ENCODE measurements around the gene SMAD3. TPM values are rescaled to one million over a fixed set of nuclear protein-coding genes. Genes with fewer than 3 reads are reported as not detected.

Gene SMAD3
- polyA plus RNA-seq, 1 donor from 2014 or later: 1.0 TPM

GRCh38 chr15:67100801-67101581, 35.6 kb downstream of the SMAD3 start:
- no peaks in the 10 kb centered on the region for H3F3A ChIP-seq (ENCODE audit: insufficient read depth, low read length, poor library complexity, severe bottlenecking)
- no peak overlapping the region for H3K4me2 ChIP-seq (ENCODE audit: low read length)
- H3K9me3 ChIP-seq (ENCODE audit: low read length): no peaks in the 10 kb centered on the region
- no peaks in the 10 kb centered on the region for H3K27me3 ChIP-seq (ENCODE audit: insufficient read depth, low read depth, low read length)
- no peak overlapping the region for H3K27ac ChIP-seq (ENCODE audit: low read length)
- H3K4me3 ChIP-seq (ENCODE audit: low read length): no peak overlapping the region
- H3K36me3 ChIP-seq (ENCODE audit: insufficient read depth, low read length): no peaks in the 10 kb centered on the region
- no peak overlapping the region for H3K9ac ChIP-seq (ENCODE audit: low read length)
- H2AFZ ChIP-seq (ENCODE audit: low read depth, low read length): no peak overlapping the region
- no peaks in the 10 kb centered on the region for H4K20me1 ChIP-seq (ENCODE audit: insufficient read depth)
- H3K79me2 ChIP-seq (replicated peaks; ENCODE audit: insufficient read depth, low read length): peaks cover 10% of the 10 kb centered on the region
- TF ChIP-seq EZH2 (IDR thresholded peaks at IDR 0.05; ENCODE audit: borderline replicate concordance, insufficient read depth, low read length, poor library complexity, severe bottlenecking): no peak
- TF ChIP-seq POLR2AphosphoS5 (IDR thresholded peaks at IDR 0.05): no peak
- no peak for TF ChIP-seq TAF1 (IDR thresholded peaks at IDR 0.05; ENCODE audit: low read depth)
- no peaks in the 10 kb centered on the region for H3K9me2 ChIP-seq (ENCODE audit: insufficient read depth, low read length)

GRCh38 chr15:67101911-67102598, 36.7 kb downstream of the SMAD3 start:
- Histone ChIP-seq H3K9me3 (ENCODE audit: low read length) (no peaks in the 10 kb centered on the region), H3K27me3 (ENCODE audit: insufficient read depth, low read depth, low read length) (no peaks in the 10 kb centered on the region), H2AFZ (ENCODE audit: low read depth, low read length) (no peak overlapping the region), H3K27ac (ENCODE audit: low read length) (no peak overlapping the region), H3K9me2 (ENCODE audit: insufficient read depth, low read length) (no peaks in the 10 kb centered on the region), H3F3A (ENCODE audit: insufficient read depth, low read length, poor library complexity, severe bottlenecking) (no peaks in the 10 kb centered on the region), H3K9ac (ENCODE audit: low read length) (no peak overlapping the region), H3K4me2 (ENCODE audit: low read length) (no peak overlapping the region), H3K79me2 (replicated peaks; ENCODE audit: insufficient read depth, low read length) (peaks cover 7% of the 10 kb centered on the region), H4K20me1 (ENCODE audit: insufficient read depth) (no peaks in the 10 kb centered on the region), H3K36me3 (ENCODE audit: insufficient read depth, low read length) (no peaks in the 10 kb centered on the region), H3K4me3 (ENCODE audit: low read length) (no peak overlapping the region)
- TF ChIP-seq MXI1 (conservative IDR thresholded peaks at IDR 0.05; ENCODE audit: poor library complexity, severe bottlenecking): no peak
- TF ChIP-seq EZH2 (IDR thresholded peaks at IDR 0.05; ENCODE audit: borderline replicate concordance, insufficient read depth, low read length, poor library complexity, severe bottlenecking): no peak
- no peak for TF ChIP-seq TAF1 (IDR thresholded peaks at IDR 0.05; ENCODE audit: low read depth)
- TF ChIP-seq EP300 (conservative IDR thresholded peaks at IDR 0.05; ENCODE audit: poor library complexity, severe bottlenecking): no peak
- TF ChIP-seq POLR2AphosphoS5 (IDR thresholded peaks at IDR 0.05): no peak
- TF ChIP-seq RAD21 (conservative IDR thresholded peaks at IDR 0.05): no peak
- TF ChIP-seq SMC3 (conservative IDR thresholded peaks at IDR 0.05; ENCODE audit: poor library complexity): no peak
- TF ChIP-seq, protein P1, sequence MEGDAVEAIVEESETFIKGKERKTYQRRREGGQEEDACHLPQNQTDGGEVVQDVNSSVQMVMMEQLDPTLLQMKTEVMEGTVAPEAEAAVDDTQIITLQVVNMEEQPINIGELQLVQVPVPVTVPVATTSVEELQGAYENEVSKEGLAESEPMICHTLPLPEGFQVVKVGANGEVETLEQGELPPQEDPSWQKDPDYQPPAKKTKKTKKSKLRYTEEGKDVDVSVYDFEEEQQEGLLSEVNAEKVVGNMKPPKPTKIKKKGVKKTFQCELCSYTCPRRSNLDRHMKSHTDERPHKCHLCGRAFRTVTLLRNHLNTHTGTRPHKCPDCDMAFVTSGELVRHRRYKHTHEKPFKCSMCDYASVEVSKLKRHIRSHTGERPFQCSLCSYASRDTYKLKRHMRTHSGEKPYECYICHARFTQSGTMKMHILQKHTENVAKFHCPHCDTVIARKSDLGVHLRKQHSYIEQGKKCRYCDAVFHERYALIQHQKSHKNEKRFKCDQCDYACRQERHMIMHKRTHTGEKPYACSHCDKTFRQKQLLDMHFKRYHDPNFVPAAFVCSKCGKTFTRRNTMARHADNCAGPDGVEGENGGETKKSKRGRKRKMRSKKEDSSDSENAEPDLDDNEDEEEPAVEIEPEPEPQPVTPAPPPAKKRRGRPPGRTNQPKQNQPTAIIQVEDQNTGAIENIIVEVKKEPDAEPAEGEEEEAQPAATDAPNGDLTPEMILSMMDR (IDR thresholded peaks at IDR 0.05; ENCODE audit: poor library complexity, severe bottlenecking): no peak
- TF ChIP-seq, protein P2, sequence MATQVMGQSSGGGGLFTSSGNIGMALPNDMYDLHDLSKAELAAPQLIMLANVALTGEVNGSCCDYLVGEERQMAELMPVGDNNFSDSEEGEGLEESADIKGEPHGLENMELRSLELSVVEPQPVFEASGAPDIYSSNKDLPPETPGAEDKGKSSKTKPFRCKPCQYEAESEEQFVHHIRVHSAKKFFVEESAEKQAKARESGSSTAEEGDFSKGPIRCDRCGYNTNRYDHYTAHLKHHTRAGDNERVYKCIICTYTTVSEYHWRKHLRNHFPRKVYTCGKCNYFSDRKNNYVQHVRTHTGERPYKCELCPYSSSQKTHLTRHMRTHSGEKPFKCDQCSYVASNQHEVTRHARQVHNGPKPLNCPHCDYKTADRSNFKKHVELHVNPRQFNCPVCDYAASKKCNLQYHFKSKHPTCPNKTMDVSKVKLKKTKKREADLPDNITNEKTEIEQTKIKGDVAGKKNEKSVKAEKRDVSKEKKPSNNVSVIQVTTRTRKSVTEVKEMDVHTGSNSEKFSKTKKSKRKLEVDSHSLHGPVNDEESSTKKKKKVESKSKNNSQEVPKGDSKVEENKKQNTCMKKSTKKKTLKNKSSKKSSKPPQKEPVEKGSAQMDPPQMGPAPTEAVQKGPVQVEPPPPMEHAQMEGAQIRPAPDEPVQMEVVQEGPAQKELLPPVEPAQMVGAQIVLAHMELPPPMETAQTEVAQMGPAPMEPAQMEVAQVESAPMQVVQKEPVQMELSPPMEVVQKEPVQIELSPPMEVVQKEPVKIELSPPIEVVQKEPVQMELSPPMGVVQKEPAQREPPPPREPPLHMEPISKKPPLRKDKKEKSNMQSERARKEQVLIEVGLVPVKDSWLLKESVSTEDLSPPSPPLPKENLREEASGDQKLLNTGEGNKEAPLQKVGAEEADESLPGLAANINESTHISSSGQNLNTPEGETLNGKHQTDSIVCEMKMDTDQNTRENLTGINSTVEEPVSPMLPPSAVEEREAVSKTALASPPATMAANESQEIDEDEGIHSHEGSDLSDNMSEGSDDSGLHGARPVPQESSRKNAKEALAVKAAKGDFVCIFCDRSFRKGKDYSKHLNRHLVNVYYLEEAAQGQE (IDR thresholded peaks at IDR 0.05; ENCODE audit: borderline replicate concordance): no peak

Data from neural cell (in vitro differentiated cells).